ENCODE data around the gene ASCC3. TPM values are rescaled to one million over a fixed set of nuclear protein-coding genes. Genes with fewer than 3 reads are reported as not detected.
"Not testable (repeated sequence)": the region's sequence is repeated elsewhere in the genome, so short reads cannot be mapped to it uniquely, and the experiment has no call there.

The ASCC3 gene
- total RNA-seq, 5 donors from 2014 or later (not counting 1 experiment from before 2014, with no cell fraction given) = 39.2 to 49.6 (median 44.2) TPM

- no peaks in the 10 kb centered on the region for H3K27me3 ChIP-seq (replicated peaks in 1 of 2; ENCODE audit: control insufficient read depth in 2 of 2, extremely low read depth in 1 of 2, insufficient read depth in 2 of 2, low read length in 1 of 2)
- Mint-ChIP-seq H3K9me3 (no peaks in the 10 kb centered on the region), H3K4me1 (peaks cover 5 to 11% (median 8%) of the 10 kb centered on the region in 3 donors), H3K36me3 (peaks cover 21% of the 10 kb centered on the region), H3K27ac (peak overlapping the region; percentile 48 to 85), H3K4me3 (no peak overlapping the region), H3K27me3 (no peaks in the 10 kb centered on the region)
- H3K4me3 ChIP-seq (ENCODE audit: control insufficient read depth in 1 of 2, extremely low read depth in 1 of 2, low read length in 1 of 2) = no peak overlapping the region
- H3K4me1 ChIP-seq (ENCODE audit: control insufficient read depth in 1 of 2, extremely low read depth in 1 of 2, insufficient read depth in 2 of 2, low read length in 2 of 2) = no peaks in the 10 kb centered on the region
- POLR2A ChIA-PET = no interaction called here
- H3K36me3 ChIP-seq (ENCODE audit: control insufficient read depth in 2 of 2, extremely low read depth in 1 of 2, insufficient read depth in 1 of 2, low read length in 1 of 2) = no peaks in the 10 kb centered on the region
- H3K9me3 ChIP-seq = no peaks in the 10 kb centered on the region
- H3K27ac ChIP-seq (ENCODE audit: low read length) = no peak overlapping the region
- CTCF ChIA-PET = interaction anchor here (0.6 to 2.0 kb wide), 15 partner anchors 9 to 1145 kb away, joined by 3 to 17 read pairs (median 3); no protein-coding TSS in a partner anchor
- ATAC-seq (replicated peaks in 1 of 4) (peak in 1 of 4 experiments; percentile 37), DNase-seq (peak in 1 of 35 experiments; percentile 50)
These were observed 216.7 kb downstream of the ASCC3 start for GRCh38 chr6:100664274-100665040.

GRCh38 chr6:100663219-100663863 lies 217.8 kb downstream of the ASCC3 start:
- H3K27me3 Mint-ChIP-seq = no peaks in the 10 kb centered on the region
- 100% methylated on average over 2 of the region's 5 CpGs for whole genome bisulfite sequencing (ENCODE audit: insufficient coverage)
- ChIA-PET CTCF (interaction anchor here (0.6 to 2.0 kb wide), 12 partner anchors 10 to 1081 kb away, joined by 3 to 17 read pairs (median 3); no protein-coding TSS in a partner anchor), POLR2A (no interaction called here)
- peaks cover 21% of the 10 kb centered on the region for H3K36me3 Mint-ChIP-seq
- H3K27ac ChIP-seq (ENCODE audit: low read length) = no peak overlapping the region
- DNase-seq = no peak
- H3K27me3 ChIP-seq (replicated peaks in 1 of 2; ENCODE audit: control insufficient read depth in 2 of 2, extremely low read depth in 1 of 2, insufficient read depth in 2 of 2, low read length in 1 of 2) = no peaks in the 10 kb centered on the region
- H3K4me3 ChIP-seq (ENCODE audit: control insufficient read depth in 1 of 2, extremely low read depth in 1 of 2, low read length in 1 of 2) = no peak overlapping the region
- peaks cover 5 to 11% (median 8%) of the 10 kb centered on the region in 3 donors for H3K4me1 Mint-ChIP-seq
- H3K27ac Mint-ChIP-seq = no peak overlapping the region
- no peaks in the 10 kb centered on the region for H3K4me1 ChIP-seq (ENCODE audit: control insufficient read depth in 1 of 2, extremely low read depth in 1 of 2, insufficient read depth in 2 of 2, low read length in 2 of 2)
- H3K4me3 Mint-ChIP-seq = no peak overlapping the region
- H3K9me3 Mint-ChIP-seq = no peaks in the 10 kb centered on the region
- H3K36me3 ChIP-seq (ENCODE audit: control insufficient read depth in 2 of 2, extremely low read depth in 1 of 2, insufficient read depth in 1 of 2, low read length in 1 of 2) = no peaks in the 10 kb centered on the region
- ATAC-seq (replicated peaks in 1 of 4) = no peak
- no peaks in the 10 kb centered on the region for H3K9me3 ChIP-seq

GRCh38 chr6:100662264-100662663 lies 218.9 kb downstream of the ASCC3 start:
- Histone ChIP-seq H3K36me3 (ENCODE audit: control insufficient read depth in 2 of 2, extremely low read depth in 1 of 2, insufficient read depth in 1 of 2, low read length in 1 of 2) (no peaks in the 10 kb centered on the region), H3K27me3 (replicated peaks in 1 of 2; ENCODE audit: control insufficient read depth in 2 of 2, extremely low read depth in 1 of 2, insufficient read depth in 2 of 2, low read length in 1 of 2) (no peaks in the 10 kb centered on the region), H3K9me3 (no peaks in the 10 kb centered on the region), H3K4me1 (ENCODE audit: control insufficient read depth in 1 of 2, extremely low read depth in 1 of 2, insufficient read depth in 2 of 2, low read length in 2 of 2) (no peaks in the 10 kb centered on the region), H3K27ac (ENCODE audit: low read length) (no peak overlapping the region), H3K4me3 (ENCODE audit: control insufficient read depth in 1 of 2, extremely low read depth in 1 of 2, low read length in 1 of 2) (no peak overlapping the region)
- POLR2A ChIA-PET = no interaction called here
- no peak for DNase-seq
- CTCF ChIA-PET = no interaction called here
- H3K36me3 Mint-ChIP-seq = peaks cover 16% of the 10 kb centered on the region
- WGBS (ENCODE audit: insufficient coverage) = 100% methylated on average over 2 of the region's 6 CpGs
- no peak overlapping the region for H3K27ac Mint-ChIP-seq
- no peaks in the 10 kb centered on the region for H3K27me3 Mint-ChIP-seq
- H3K4me1 Mint-ChIP-seq = peaks cover 5 to 11% (median 8%) of the 10 kb centered on the region in 3 donors
- no peak overlapping the region for H3K4me3 Mint-ChIP-seq
- no peaks in the 10 kb centered on the region for H3K9me3 Mint-ChIP-seq
- no peak for ATAC-seq (replicated peaks in 1 of 4)

- DNase-seq (no peak), ATAC-seq (replicated peaks in 1 of 4) (no peak)
- Histone ChIP-seq H3K4me1 (ENCODE audit: control insufficient read depth in 1 of 2, extremely low read depth in 1 of 2, insufficient read depth in 2 of 2, low read length in 2 of 2) (no peaks in the 10 kb centered on the region), H3K9me3 (no peaks in the 10 kb centered on the region), H3K27me3 (replicated peaks in 1 of 2; ENCODE audit: control insufficient read depth in 2 of 2, extremely low read depth in 1 of 2, insufficient read depth in 2 of 2, low read length in 1 of 2) (no peaks in the 10 kb centered on the region), H3K36me3 (ENCODE audit: control insufficient read depth in 2 of 2, extremely low read depth in 1 of 2, insufficient read depth in 1 of 2, low read length in 1 of 2) (no peaks in the 10 kb centered on the region), H3K27ac (ENCODE audit: low read length) (no peak overlapping the region), H3K4me3 (ENCODE audit: control insufficient read depth in 1 of 2, extremely low read depth in 1 of 2, low read length in 1 of 2) (no peak overlapping the region)
- ChIA-PET CTCF (no interaction called here), POLR2A (no interaction called here)
- H3K36me3 Mint-ChIP-seq = peaks cover 24% of the 10 kb centered on the region
- no peaks in the 10 kb centered on the region for H3K4me1 Mint-ChIP-seq
- no peaks in the 10 kb centered on the region for H3K9me3 Mint-ChIP-seq
- no peaks in the 10 kb centered on the region for H3K27me3 Mint-ChIP-seq
- 92% methylated on average over 2 of the region's 2 CpGs for WGBS (ENCODE audit: insufficient coverage)
- H3K27ac Mint-ChIP-seq = no peak overlapping the region
- no peak overlapping the region for H3K4me3 Mint-ChIP-seq
These were observed 222.6 kb downstream of the ASCC3 start for GRCh38 chr6:100658486-100658885.

- H3K4me3 Mint-ChIP-seq = no peak overlapping the region
- no peaks in the 10 kb centered on the region for H3K27me3 Mint-ChIP-seq
- H3K36me3 Mint-ChIP-seq = peaks cover 20% of the 10 kb centered on the region
- H3K9me3 Mint-ChIP-seq = no peaks in the 10 kb centered on the region
- H3K9me3 ChIP-seq = no peaks in the 10 kb centered on the region
- H3K4me3 ChIP-seq (ENCODE audit: control insufficient read depth in 1 of 2, extremely low read depth in 1 of 2, low read length in 1 of 2) = no peak overlapping the region
- no peaks in the 10 kb centered on the region for H3K36me3 ChIP-seq (ENCODE audit: control insufficient read depth in 2 of 2, extremely low read depth in 1 of 2, insufficient read depth in 1 of 2, low read length in 1 of 2)
- H3K4me1 ChIP-seq (ENCODE audit: control insufficient read depth in 1 of 2, extremely low read depth in 1 of 2, insufficient read depth in 2 of 2, low read length in 2 of 2) = no peaks in the 10 kb centered on the region
- whole genome bisulfite sequencing (ENCODE audit: insufficient coverage) = 83% methylated on average over 1 of the region's 2 CpGs
- no peak overlapping the region for H3K27ac Mint-ChIP-seq
- CTCF ChIA-PET = interaction anchor here in 1 of 2 donors (1.0 to 1.9 kb wide), 2 partner anchors 656 to 790 kb away, joined by 4 to 7 read pairs; no protein-coding TSS in a partner anchor
- ATAC-seq (replicated peaks in 1 of 4) (no peak), DNase-seq (peak in 1 of 35 experiments; percentile 5)
- H3K4me1 Mint-ChIP-seq = no peaks in the 10 kb centered on the region
- POLR2A ChIA-PET = no interaction called here
- no peak overlapping the region for H3K27ac ChIP-seq (ENCODE audit: low read length)
- no peaks in the 10 kb centered on the region for H3K27me3 ChIP-seq (replicated peaks in 1 of 2; ENCODE audit: control insufficient read depth in 2 of 2, extremely low read depth in 1 of 2, insufficient read depth in 2 of 2, low read length in 1 of 2)
These were observed 223.3 kb downstream of the ASCC3 start for GRCh38 chr6:100657678-100658330.

- ATAC-seq (replicated peaks in 1 of 4); DNase-seq; H3K27me3 ChIP-seq (replicated peaks in 1 of 2; ENCODE audit: control insufficient read depth in 2 of 2, extremely low read depth in 1 of 2, insufficient read depth in 2 of 2, low read length in 1 of 2); H3K9me3 ChIP-seq; POLR2A ChIA-PET; CTCF ChIA-PET; H3K4me1 Mint-ChIP-seq; H3K4me3 ChIP-seq (ENCODE audit: control insufficient read depth in 1 of 2, extremely low read depth in 1 of 2, low read length in 1 of 2); H3K4me1 ChIP-seq (ENCODE audit: control insufficient read depth in 1 of 2, extremely low read depth in 1 of 2, insufficient read depth in 2 of 2, low read length in 2 of 2); H3K4me3 Mint-ChIP-seq; H3K9me3 Mint-ChIP-seq; H3K27ac ChIP-seq (ENCODE audit: low read length); H3K27me3 Mint-ChIP-seq; H3K27ac Mint-ChIP-seq: not testable (repeated sequence)
- peaks cover 70% of the 10 kb centered on the region for H3K36me3 Mint-ChIP-seq
- peaks cover 0 to 13% of the 10 kb centered on the region in 2 donors for H3K36me3 ChIP-seq (ENCODE audit: control insufficient read depth in 2 of 2, extremely low read depth in 1 of 2, insufficient read depth in 1 of 2, low read length in 1 of 2)
- no CpG with 5 or more reads among the region's 3 CpGs for WGBS (ENCODE audit: insufficient coverage)
These were observed 240.0 kb downstream of the ASCC3 start for GRCh38 chr6:100641147-100641546.
